Measurements from ENCODE around the gene MPP1. TPM values are rescaled to one million over a fixed set of nuclear protein-coding genes. Genes with fewer than 3 reads are reported as not detected.

MPP1 gene
- total RNA-seq, 6 donors from 2014 or later, result 34.2 to 88.0 (median 52.4) TPM

GRCh38 chrX:154834562-154834961, 29.3 kb upstream of the MPP1 start, which contains the start of gene SMIM9:
TSS of gene SMIM9 (minus strand) at chrX:154834662. CDS start at chrX:154830856, 3,806 bp downstream.
- no peak for ATAC-seq (ENCODE audit: low FRiP score in 2 of 2)
- TF ChIP-seq POLR2A (IDR thresholded peaks at IDR 0.05), result no peak
- no peak for TF ChIP-seq EP300 (IDR thresholded peaks at IDR 0.05)
- TF ChIP-seq POLR2AphosphoS5 (IDR thresholded peaks at IDR 0.05), result no peak
- TF ChIP-seq CTCF (IDR thresholded peaks at IDR 0.05), result no peak
- H3K4me3 ChIP-seq, result no peak within 1 kb of the TSS
- no peaks in the 10 kb centered on the region for H3K36me3 ChIP-seq
- no peak within 1 kb of the TSS for H3K27ac ChIP-seq
- WGBS, 2 donors, result 63 to 87% methylated on average over 3 of the region's 3 CpGs
- no peaks in the 10 kb centered on the region for H3K4me1 ChIP-seq
- H3K9me3 ChIP-seq, result no peaks in the 10 kb centered on the region
- no peaks in the 10 kb centered on the region for H3K27me3 ChIP-seq
- no peak for DNase-seq

- H3K9me3 ChIP-seq, result no peaks in the 10 kb centered on the region
- H3K27me3 ChIP-seq, result no peaks in the 10 kb centered on the region
- ATAC-seq (ENCODE audit: low FRiP score in 2 of 2) (no peak), DNase-seq (no peak)
- 80 to 100% methylated on average over 2 to 3 of the region's 3 CpGs for WGBS, 2 donors
- no peaks in the 10 kb centered on the region for H3K4me1 ChIP-seq
- H3K36me3 ChIP-seq, result no peaks in the 10 kb centered on the region
- no peak overlapping the region for H3K4me3 ChIP-seq
- TF ChIP-seq POLR2AphosphoS5 (IDR thresholded peaks at IDR 0.05) (no peak), POLR2A (IDR thresholded peaks at IDR 0.05) (no peak), EP300 (IDR thresholded peaks at IDR 0.05) (no peak), CTCF (IDR thresholded peaks at IDR 0.05) (no peak)
- H3K27ac ChIP-seq, result no peak overlapping the region
Measured at GRCh38 chrX:154833746-154834274, 28.5 kb upstream of the MPP1 start.

GRCh38 chrX:154829926-154830442, 24.7 kb upstream of the MPP1 start:
- Histone ChIP-seq H3K27ac (no peak overlapping the region), H3K9me3 (no peaks in the 10 kb centered on the region), H3K36me3 (no peaks in the 10 kb centered on the region), H3K27me3 (no peaks in the 10 kb centered on the region), H3K4me3 (no peak overlapping the region), H3K4me1 (no peaks in the 10 kb centered on the region)
- WGBS, 2 donors, result 42 to 60% methylated on average over 1 of the region's 1 CpG
- TF ChIP-seq POLR2AphosphoS5 (IDR thresholded peaks at IDR 0.05) (no peak), POLR2A (IDR thresholded peaks at IDR 0.05) (no peak), CTCF (IDR thresholded peaks at IDR 0.05) (no peak), EP300 (IDR thresholded peaks at IDR 0.05) (no peak)
- no peak for DNase-seq
- ATAC-seq (ENCODE audit: low FRiP score in 2 of 2), result no peak

GRCh38 chrX:154829134-154829533, 23.8 kb upstream of the MPP1 start:
- Histone ChIP-seq H3K4me3 (no peak overlapping the region), H3K4me1 (no peaks in the 10 kb centered on the region), H3K36me3 (no peaks in the 10 kb centered on the region), H3K27ac (no peak overlapping the region), H3K9me3 (no peaks in the 10 kb centered on the region), H3K27me3 (no peaks in the 10 kb centered on the region)
- no peak for ATAC-seq (ENCODE audit: low FRiP score in 2 of 2)
- no peak for DNase-seq
- TF ChIP-seq POLR2A (IDR thresholded peaks at IDR 0.05) (no peak), CTCF (IDR thresholded peaks at IDR 0.05) (no peak)

GRCh38 chrX:154828016-154828408, 22.7 kb upstream of the MPP1 start:
- H3K9me3 ChIP-seq, result no peaks in the 10 kb centered on the region
- H3K4me1 ChIP-seq, result no peaks in the 10 kb centered on the region
- DNase-seq (no peak), ATAC-seq (ENCODE audit: low FRiP score in 2 of 2) (no peak)
- TF ChIP-seq EP300 (IDR thresholded peaks at IDR 0.05) (no peak), POLR2AphosphoS5 (IDR thresholded peaks at IDR 0.05) (no peak), CTCF (IDR thresholded peaks at IDR 0.05) (no peak), POLR2A (IDR thresholded peaks at IDR 0.05) (no peak)
- no peaks in the 10 kb centered on the region for H3K27me3 ChIP-seq
- 44 to 85% methylated on average over 2 of the region's 2 CpGs for WGBS, 2 donors
- no peak overlapping the region for H3K27ac ChIP-seq
- H3K4me3 ChIP-seq, result no peak overlapping the region
- no peaks in the 10 kb centered on the region for H3K36me3 ChIP-seq

All from upper lobe of left lung (tissue), 6 donors.